GM21381 (cell line): ENCODE results near the gene HPCAL1.

ENCODE experiments used
- ATAC-seq: cut with Tn5 transposase; IDR thresholded peaks from one replicate; pipeline ENCODE4 v1.9.1; 2021; ENCODE audit warnings: mild to moderate bottlenecking, moderate library complexity; ENCODE audit not compliant: unreplicated experiment

Gene HPCAL1

GRCh38 chr2:10300997-10301940 is 1.4 kb upstream of the HPCAL1 start:
- no peak for ATAC-seq

- no peak for ATAC-seq
Observed at GRCh38 chr2:10301941-10302478, 694 bp upstream of the HPCAL1 start.

GRCh38 chr2:10303181-10303693 is 533 bp downstream of the HPCAL1 start:
- peak; percentile 10 for ATAC-seq

- no peak for ATAC-seq
Observed at GRCh38 chr2:10303694-10304378, 1.1 kb downstream of the HPCAL1 start.

- no peak for ATAC-seq
Observed at GRCh38 chr2:10304458-10305253, 2.0 kb downstream of the HPCAL1 start.

GRCh38 chr2:10305254-10305635 is 2.5 kb downstream of the HPCAL1 start:
- no peak for ATAC-seq

GRCh38 chr2:10305715-10306114 is 3.0 kb downstream of the HPCAL1 start:
- ATAC-seq, result no peak

GRCh38 chr2:10306901-10307463 is 4.3 kb downstream of the HPCAL1 start:
- ATAC-seq, result no peak

GRCh38 chr2:10307561-10308156 is 5.0 kb downstream of the HPCAL1 start:
- no peak for ATAC-seq

GRCh38 chr2:10308866-10309265 is 6.2 kb downstream of the HPCAL1 start:
- ATAC-seq, result no peak

GRCh38 chr2:10309286-10309685 is 6.6 kb downstream of the HPCAL1 start:
- no peak for ATAC-seq

- no peak for ATAC-seq
Observed at GRCh38 chr2:10310309-10310888, 7.7 kb downstream of the HPCAL1 start.

GRCh38 chr2:10311736-10312135 is 9.0 kb downstream of the HPCAL1 start:
- ATAC-seq, result no peak

- ATAC-seq, result no peak
Observed at GRCh38 chr2:10312437-10312957, 9.8 kb downstream of the HPCAL1 start.

GRCh38 chr2:10316336-10316735 is 13.6 kb downstream of the HPCAL1 start:
- ATAC-seq, result no peak

GRCh38 chr2:10316860-10317259 is 14.2 kb downstream of the HPCAL1 start:
- ATAC-seq, result no peak

GRCh38 chr2:10317646-10318045 is 14.9 kb downstream of the HPCAL1 start:
- no peak for ATAC-seq

GRCh38 chr2:10318345-10318744 is 15.6 kb downstream of the HPCAL1 start:
- no peak for ATAC-seq

- no peak for ATAC-seq
Observed at GRCh38 chr2:10319892-10320574, 17.3 kb downstream of the HPCAL1 start.
